Coronary artery (tissue), 2 donors: ENCODE data around the gene TMEM233.
"Not testable (repeated sequence)": the region's sequence is repeated elsewhere in the genome, so short reads cannot be mapped to it uniquely, and the experiment has no call there.

Experiments
- DNase-seq: peaks from one replicate; pipeline ENCODE4 v3.0.0-alpha.2; 2017; ENCODE audit warnings: low spot score
- H3K27ac ChIP-seq, 2 donors: fragments of 200-600 bp; sonication (generic); one replicate each; pipeline ENCODE4 v1.5.1; 2016 to 2019
- H3K4me3 ChIP-seq: fragments of 200-600 bp; sonication (generic); 2 replicates; pipeline ENCODE4 v1.5.1; 2016; ENCODE audit warnings: mild to moderate bottlenecking, moderate library complexity
- CTCF ChIP-seq: fragments of 200-600 bp; sonication (generic); IDR thresholded peaks from one replicate; pipeline ENCODE4 v1.5.1; 2019; ENCODE audit warnings: antibody characterized with exemption

The TMEM233 gene

GRCh38 chr12:119603767-119604166 is 10.2 kb downstream of the TMEM233 start:
- no peak overlapping the region for H3K27ac ChIP-seq
- no peak for DNase-seq
- H3K4me3 ChIP-seq: no peak overlapping the region
- no peak for TF ChIP-seq CTCF

GRCh38 chr12:119609358-119609757 is 15.8 kb downstream of the TMEM233 start:
- Histone ChIP-seq H3K27ac (no peak overlapping the region), H3K4me3 (no peak overlapping the region)
- TF ChIP-seq CTCF: no peak
- DNase-seq: no peak

GRCh38 chr12:119613319-119613936 is 19.9 kb downstream of the TMEM233 start:
- TF ChIP-seq CTCF: no peak
- DNase-seq: no peak
- H3K27ac ChIP-seq: no peak overlapping the region
- no peak overlapping the region for H3K4me3 ChIP-seq

GRCh38 chr12:119614705-119615104 is 21.1 kb downstream of the TMEM233 start:
- Histone ChIP-seq H3K27ac (no peak overlapping the region), H3K4me3 (no peak overlapping the region)
- TF ChIP-seq CTCF: no peak
- no peak for DNase-seq

GRCh38 chr12:119615518-119616475 is 22.2 kb downstream of the TMEM233 start:
- no peak for TF ChIP-seq CTCF
- H3K4me3 ChIP-seq: no peak overlapping the region
- H3K27ac ChIP-seq: no peak overlapping the region
- no peak for DNase-seq

- H3K27ac ChIP-seq, H3K4me3 ChIP-seq: not testable (repeated sequence)
These were observed 24.8 kb downstream of the TMEM233 start for GRCh38 chr12:119618328-119618896.

GRCh38 chr12:119620490-119620889 is 26.9 kb downstream of the TMEM233 start:
- H3K27ac ChIP-seq: no peak overlapping the region
- DNase-seq: no peak
- TF ChIP-seq CTCF: no peak
- H3K4me3 ChIP-seq: no peak overlapping the region

More at GRCh38 chr12:119618328-119618896, 24.8 kb downstream of the TMEM233 start:
- not testable (repeated sequence) for DNase-seq
